ENCODE measurements around the gene TRPV4.

- TF ChIP-seq, protein P1, sequence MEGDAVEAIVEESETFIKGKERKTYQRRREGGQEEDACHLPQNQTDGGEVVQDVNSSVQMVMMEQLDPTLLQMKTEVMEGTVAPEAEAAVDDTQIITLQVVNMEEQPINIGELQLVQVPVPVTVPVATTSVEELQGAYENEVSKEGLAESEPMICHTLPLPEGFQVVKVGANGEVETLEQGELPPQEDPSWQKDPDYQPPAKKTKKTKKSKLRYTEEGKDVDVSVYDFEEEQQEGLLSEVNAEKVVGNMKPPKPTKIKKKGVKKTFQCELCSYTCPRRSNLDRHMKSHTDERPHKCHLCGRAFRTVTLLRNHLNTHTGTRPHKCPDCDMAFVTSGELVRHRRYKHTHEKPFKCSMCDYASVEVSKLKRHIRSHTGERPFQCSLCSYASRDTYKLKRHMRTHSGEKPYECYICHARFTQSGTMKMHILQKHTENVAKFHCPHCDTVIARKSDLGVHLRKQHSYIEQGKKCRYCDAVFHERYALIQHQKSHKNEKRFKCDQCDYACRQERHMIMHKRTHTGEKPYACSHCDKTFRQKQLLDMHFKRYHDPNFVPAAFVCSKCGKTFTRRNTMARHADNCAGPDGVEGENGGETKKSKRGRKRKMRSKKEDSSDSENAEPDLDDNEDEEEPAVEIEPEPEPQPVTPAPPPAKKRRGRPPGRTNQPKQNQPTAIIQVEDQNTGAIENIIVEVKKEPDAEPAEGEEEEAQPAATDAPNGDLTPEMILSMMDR (IDR thresholded peaks at IDR 0.05; ENCODE audit: insufficient read depth, low read depth, low read length) = no peak
- no peak for TF ChIP-seq EZH2 (IDR thresholded peaks at IDR 0.05; ENCODE audit: insufficient read depth, low read length)
Measured at GRCh38 chr12:109744026-109744425, 89.2 kb downstream of the TRPV4 start.

All from astrocyte (in vitro differentiated cells and primary cell).